GM12865 (cell line): Measurements from ENCODE around the gene ZNF865.

Source experiments
- DNase-seq: peaks from one replicate; pipeline ENCODE4 v3.0.0; 2010; ENCODE audit warnings: low read depth
- H3K4me3 ChIP-seq: 2 replicates; pipeline ENCODE4 v1.5.1; 2011; ENCODE audit warnings: mild to moderate bottlenecking, low read depth, low read length, control low read depth
- TF ChIP-seq, protein P1 (sequence below): IDR thresholded peaks from 2 replicates; pipeline ENCODE4 v1.5.1; 2011; ENCODE audit warnings: low read length, control low read depth, low read depth, inconsistent platforms; ENCODE audit not compliant: insufficient read depth; ENCODE audit errors: missing control alignments

Gene ZNF865

DNA sequence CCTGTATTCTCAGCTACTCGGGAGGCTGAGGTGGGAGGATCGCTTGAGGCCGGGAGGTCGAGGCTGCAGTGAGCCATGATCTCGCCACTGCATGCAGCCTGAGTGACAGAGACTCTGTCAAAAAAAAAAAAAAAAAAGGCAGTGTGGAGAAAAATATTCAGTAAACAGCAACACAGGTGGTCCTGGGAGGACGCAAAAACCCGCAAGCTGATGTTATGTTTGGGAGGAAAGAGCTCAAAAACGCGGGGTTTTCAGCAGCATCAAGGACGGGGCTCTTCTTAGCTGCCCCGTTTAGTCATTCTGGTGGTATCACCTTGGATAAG lies 19.5 kb downstream of the ZNF865 start:
- TF ChIP-seq, protein P1, sequence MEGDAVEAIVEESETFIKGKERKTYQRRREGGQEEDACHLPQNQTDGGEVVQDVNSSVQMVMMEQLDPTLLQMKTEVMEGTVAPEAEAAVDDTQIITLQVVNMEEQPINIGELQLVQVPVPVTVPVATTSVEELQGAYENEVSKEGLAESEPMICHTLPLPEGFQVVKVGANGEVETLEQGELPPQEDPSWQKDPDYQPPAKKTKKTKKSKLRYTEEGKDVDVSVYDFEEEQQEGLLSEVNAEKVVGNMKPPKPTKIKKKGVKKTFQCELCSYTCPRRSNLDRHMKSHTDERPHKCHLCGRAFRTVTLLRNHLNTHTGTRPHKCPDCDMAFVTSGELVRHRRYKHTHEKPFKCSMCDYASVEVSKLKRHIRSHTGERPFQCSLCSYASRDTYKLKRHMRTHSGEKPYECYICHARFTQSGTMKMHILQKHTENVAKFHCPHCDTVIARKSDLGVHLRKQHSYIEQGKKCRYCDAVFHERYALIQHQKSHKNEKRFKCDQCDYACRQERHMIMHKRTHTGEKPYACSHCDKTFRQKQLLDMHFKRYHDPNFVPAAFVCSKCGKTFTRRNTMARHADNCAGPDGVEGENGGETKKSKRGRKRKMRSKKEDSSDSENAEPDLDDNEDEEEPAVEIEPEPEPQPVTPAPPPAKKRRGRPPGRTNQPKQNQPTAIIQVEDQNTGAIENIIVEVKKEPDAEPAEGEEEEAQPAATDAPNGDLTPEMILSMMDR = no peak
- H3K4me3 ChIP-seq = peak overlapping the region; percentile 67
- no peak for DNase-seq

DNA sequence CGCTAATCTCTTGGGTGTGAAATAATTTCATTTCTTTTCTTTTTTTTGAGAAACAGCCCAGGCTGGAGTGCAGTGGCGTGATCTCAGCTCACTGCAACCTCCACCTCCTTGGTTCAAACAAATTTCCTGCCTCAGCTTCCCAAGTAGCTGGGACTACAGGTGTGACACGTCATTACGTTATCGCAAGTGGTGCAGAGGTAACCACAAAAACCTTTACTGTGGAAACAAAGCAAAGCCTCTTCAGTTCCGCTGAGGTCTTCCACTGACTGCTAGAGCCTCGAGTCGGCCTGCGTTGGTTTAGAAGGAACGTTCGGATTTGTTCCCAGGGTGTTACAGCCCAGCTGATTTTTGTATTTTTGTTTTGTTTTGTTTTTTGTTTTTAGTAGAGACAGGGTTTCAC lies 20.9 kb downstream of the ZNF865 start:
- TF ChIP-seq, protein P1 = no peak
- DNase-seq = peak; percentile 80
- H3K4me3 ChIP-seq = no peak overlapping the region

DNA sequence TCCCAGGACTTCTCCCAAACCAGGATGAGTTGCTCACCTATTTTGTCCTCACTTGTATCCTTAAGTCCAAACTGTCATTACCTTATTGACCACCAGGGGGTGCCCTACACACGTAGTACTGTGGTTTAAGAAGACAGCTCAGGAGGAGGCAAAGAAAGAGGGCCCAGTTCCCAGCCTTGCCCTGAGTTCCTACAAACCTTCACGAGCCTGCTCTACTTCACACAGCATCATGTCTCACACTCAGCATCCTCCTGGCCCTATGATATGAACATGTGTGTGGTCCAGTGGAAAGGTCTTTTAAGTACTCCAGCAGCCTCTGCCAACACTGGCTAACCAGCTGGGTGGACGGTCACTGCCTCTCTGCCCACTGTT lies 27.0 kb downstream of the ZNF865 start:
- TF ChIP-seq, protein P1 = peak; percentile 74
- peak; percentile 98 for DNase-seq
- no peak overlapping the region for H3K4me3 ChIP-seq

DNA sequence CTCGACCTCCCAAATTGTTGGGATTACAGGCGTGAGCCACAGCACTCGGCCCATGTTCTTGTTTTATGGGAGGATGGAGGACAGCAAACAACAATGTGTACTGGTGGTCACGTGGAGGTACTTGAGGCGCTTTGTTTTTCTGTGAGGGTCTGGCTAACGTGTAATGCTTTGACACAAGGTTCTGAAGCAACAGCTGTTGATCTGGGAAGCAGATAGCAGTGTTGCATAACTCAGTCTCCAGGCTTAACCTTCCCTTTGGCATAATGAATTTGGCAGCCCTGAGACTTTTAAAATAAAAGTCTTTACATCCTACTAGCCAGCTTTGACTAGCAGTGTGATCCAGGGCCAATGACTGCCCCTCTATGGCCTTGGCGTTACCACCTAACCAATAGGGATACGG lies 28.4 kb downstream of the ZNF865 start:
- DNase-seq = no peak
- TF ChIP-seq, protein P1 = no peak
- peak overlapping the region; percentile 67 for H3K4me3 ChIP-seq

DNA sequence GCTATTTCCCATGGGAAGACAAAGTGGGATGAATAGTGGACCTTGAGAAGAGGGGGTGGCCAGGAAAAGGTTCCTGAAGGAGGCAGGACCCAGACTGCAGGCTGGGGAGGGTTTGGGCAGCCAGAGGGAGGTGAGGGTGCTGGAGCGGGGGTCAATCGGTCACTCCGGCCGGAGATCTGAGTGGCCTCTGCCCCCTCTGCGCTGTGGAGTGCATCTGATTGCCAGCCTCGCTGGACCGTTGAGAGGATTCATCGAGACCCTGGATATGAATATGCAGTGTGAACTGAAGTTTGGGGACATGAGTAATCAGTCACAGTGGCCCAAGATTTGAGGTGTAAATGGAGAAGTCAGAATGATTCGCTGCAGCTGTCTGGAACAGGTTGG lies 29.9 kb downstream of the ZNF865 start:
- no peak for DNase-seq
- TF ChIP-seq, protein P1 = no peak
- H3K4me3 ChIP-seq = peak overlapping the region; percentile 67

DNA sequence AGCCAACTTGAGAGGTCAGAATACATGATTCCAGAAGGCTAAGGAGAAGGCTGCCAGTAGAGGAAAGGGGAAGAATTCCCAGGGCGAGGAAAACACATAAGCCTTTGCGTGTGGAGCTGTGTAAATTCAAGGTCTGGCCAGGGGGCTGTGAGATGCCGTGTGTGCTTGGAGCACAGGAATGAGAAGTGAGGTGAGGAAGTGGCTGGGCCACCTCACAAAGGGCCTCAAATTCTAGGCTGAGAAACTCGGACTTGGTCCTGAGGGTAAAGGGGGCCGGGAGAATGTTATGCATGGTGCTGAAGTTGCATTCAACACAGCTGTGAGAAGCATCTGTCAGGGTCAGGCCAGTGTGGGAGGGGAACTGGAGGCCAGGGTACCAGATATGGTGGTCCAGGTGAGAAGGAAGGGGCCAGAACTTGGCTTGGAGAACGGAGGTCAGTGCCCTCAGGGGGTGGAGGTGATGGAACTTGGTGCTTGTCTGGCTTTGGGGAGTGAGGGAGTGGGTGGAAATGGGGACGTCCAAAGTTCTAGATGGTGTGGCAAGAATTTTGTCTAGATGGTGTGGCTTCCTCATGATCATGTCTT lies 30.5 kb downstream of the ZNF865 start:
- H3K4me3 ChIP-seq = peak overlapping the region; percentile 67
- TF ChIP-seq, protein P1 = no peak
- no peak for DNase-seq

DNA sequence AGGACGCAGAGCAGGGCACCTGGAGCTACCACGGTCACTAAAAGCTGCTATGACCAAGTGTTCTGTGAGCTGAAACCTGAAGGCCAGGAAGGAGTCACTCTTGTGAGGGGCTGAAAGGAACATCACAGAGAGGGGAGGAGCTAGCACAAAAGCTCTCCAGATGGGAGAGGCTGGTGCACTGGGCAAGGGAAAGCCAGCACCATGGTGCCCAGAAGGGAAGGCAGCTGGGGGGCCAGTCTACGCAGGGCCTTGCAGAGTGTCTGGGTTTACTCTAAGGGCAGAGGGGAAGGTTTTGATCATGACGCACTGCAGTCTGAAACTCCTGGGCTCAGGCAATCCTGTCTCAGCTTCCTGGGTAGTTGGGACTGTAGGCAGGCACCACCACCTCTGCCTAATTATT lies 31.3 kb downstream of the ZNF865 start:
- TF ChIP-seq, protein P1 = no peak
- DNase-seq = no peak
- no peak overlapping the region for H3K4me3 ChIP-seq
